GM10266 (cell line): ENCODE data around the gene GRID2.

Experiments used
- DNase-seq: peaks from one replicate; pipeline ENCODE4 v3.0.0; 2012; ENCODE audit errors: extremely low spot score
- TF ChIP-seq, protein P1 (sequence below): IDR thresholded peaks from 2 replicates; pipeline ENCODE4 v1.5.1; 2012; ENCODE audit warnings: mild to moderate bottlenecking, low read depth; ENCODE audit not compliant: control insufficient read depth, insufficient read depth; ENCODE audit errors: missing control alignments

Gene GRID2

DNA sequence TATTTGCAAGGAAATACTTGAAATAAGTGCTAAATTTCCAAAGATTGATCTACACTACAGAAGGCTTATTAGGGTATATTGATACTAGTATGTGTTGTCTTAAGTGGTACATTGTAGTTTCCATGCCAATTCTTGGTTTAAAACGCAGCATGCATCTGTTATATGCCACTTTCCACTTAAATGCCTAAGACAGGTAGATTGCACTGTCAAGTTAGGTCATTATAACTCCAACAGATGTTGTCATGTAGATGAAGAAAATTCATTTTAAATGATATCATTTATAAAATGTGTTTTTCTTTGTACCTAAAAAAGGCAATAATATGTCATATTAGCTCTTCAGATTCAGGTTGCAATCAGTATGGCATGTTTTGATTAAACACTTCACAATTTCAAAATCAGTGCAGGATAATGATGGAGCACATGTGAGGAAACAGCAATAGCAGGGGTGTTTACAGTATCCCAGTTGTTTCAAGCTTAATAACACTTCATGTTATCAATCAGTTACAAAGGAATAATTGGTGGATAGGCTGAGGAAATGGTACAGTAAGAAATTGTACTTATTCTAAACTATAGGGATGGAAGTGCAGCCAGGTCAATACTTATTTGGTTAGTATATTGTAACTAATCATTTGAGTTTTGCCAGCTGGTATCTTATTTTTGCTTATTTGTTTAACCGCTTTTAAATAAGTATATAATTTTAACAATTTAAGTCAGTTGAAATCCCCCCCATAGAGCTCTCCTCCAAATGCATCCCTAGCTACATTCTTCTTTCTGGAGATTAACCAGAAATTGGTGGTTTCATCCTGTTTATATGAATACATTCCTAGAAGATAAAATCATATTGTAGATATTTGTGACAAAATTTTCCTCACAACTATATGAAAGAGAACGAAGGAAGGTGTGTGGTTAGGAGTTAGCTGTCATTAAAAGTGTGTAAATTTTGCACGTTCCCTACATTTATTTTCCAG is 1070.4 kb downstream of the GRID2 start:
- TF ChIP-seq, protein P1, sequence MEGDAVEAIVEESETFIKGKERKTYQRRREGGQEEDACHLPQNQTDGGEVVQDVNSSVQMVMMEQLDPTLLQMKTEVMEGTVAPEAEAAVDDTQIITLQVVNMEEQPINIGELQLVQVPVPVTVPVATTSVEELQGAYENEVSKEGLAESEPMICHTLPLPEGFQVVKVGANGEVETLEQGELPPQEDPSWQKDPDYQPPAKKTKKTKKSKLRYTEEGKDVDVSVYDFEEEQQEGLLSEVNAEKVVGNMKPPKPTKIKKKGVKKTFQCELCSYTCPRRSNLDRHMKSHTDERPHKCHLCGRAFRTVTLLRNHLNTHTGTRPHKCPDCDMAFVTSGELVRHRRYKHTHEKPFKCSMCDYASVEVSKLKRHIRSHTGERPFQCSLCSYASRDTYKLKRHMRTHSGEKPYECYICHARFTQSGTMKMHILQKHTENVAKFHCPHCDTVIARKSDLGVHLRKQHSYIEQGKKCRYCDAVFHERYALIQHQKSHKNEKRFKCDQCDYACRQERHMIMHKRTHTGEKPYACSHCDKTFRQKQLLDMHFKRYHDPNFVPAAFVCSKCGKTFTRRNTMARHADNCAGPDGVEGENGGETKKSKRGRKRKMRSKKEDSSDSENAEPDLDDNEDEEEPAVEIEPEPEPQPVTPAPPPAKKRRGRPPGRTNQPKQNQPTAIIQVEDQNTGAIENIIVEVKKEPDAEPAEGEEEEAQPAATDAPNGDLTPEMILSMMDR, result no peak
- no peak for DNase-seq

DNA sequence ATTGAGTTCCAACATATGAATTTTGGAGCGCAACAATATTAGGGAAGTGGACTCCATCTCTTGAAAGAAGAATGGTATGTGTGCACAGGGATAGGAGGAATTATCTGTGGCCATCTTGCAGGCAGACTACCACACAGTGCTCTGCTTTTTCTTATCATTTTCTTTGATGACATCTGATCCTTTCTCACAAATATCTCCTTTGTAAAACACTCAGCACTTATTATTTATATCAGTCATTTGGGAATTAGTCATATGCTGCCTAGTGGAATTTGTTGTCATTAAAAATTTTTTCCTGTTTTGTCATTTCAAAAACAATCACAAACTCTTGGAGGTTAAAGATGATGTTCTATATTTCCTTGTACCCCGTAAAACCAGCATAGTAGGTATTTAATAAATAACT is 1080.5 kb downstream of the GRID2 start:
- TF ChIP-seq, protein P1, result no peak

DNA sequence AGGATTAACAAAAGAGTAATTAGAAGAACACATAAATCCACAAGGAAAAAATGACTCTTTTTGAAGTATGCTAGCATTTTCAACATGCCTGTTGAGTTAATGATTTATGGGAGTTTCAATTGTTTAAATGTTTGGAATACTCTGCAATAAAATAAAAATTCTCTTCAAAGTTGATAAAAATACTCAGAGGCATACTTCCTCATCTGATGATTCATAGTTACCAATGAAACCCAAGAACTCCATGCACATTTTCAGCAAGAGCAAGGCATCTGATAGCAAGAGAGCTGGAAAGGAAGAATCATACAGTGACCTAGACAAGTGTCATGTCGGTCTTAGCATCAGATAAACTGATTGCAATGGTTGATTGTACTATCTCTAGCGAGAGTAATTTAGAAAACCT is 1081.1 kb downstream of the GRID2 start:
- DNase-seq, result no peak
- TF ChIP-seq, protein P1, result no peak

More for the DNA sequence above, 1080.5 kb downstream of the GRID2 start:
- no peak for DNase-seq

DNA sequence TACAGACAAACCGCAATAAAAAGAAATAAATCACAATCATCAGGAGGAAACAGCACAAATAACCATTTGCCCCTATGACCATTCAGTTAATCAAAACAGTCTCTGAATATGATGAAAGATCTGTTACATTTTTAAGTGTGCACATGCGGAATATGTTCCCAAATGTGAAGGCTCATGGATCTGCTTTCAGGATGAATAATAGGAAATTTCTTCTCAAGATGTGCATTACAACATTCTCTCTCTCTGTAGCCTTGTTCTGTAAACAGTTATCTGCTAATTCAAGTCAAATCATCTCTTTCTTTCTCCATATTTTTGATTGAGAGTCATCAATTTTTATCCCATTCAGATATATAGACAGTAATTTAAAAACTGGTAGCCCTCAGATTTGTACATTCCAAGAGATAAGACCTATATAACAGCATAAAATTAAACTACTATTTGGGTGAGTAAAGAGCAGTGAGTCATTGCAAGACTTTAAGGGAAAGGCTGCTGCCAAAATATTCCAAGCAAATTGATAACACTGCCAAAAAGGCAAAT is 1090.8 kb downstream of the GRID2 start:
- DNase-seq, result no peak

DNA sequence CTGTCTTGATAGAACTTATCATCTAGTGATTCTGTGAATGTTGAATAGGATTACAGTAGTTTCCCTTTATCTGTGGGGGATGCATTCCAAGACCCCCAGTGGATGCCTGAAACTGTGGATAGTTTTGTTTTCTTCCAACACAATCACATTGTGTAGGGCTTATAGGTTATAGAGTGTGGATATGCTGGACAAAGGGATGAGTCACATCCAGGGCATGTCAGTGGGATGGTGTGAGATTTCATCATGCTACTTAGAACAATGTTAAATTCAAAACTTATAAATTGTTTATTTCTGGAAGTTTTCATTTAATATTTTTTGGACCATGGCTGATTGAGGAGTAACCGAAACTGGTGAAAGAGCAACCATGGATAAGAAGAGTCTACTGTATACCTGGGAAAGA is 1092.5 kb downstream of the GRID2 start:
- DNase-seq, result no peak
- TF ChIP-seq, protein P1, result no peak

More for the DNA sequence above, 1090.8 kb downstream of the GRID2 start:
- TF ChIP-seq, protein P1, result no peak

DNA sequence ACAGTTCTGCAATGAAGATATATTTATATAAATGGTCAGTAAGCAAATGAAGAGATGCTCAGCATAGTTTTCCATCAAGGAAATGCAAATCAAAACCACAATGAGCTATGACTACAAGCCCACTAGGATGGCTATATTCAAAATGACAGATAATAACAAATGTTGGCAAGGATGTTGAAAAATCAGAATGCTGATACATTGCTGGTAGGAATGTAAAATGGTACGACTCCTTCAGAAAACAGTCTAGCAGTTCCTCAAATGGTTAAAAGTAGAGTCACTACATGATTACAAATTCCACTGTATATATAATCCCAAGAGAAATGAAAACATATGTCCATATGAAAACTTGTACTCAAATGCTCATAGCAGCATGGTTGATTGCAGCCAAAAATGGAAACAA is 1099.8 kb downstream of the GRID2 start:
- no peak for DNase-seq
- TF ChIP-seq, protein P1, result no peak
